Keratinocyte (primary cell): ENCODE measurements around the gene FBLN5. TPM values are rescaled to one million over a fixed set of nuclear protein-coding genes. Genes with fewer than 3 reads are reported as not detected.

Experiments
- DNase-seq: peaks from one replicate; pipeline ENCODE4 v3.0.0-alpha.2; 2011; ENCODE audit warnings: low read depth, missing footprints, low spot score
- FAIRE-seq: peaks from 2 replicates; lab custom pipeline; 2011; peaks lifted over from hg19 to GRCh38; lab: Jason Lieb, UNC
- H2AFZ ChIP-seq: 2 replicates; pipeline ENCODE4 v1.6.0; 2012; ENCODE audit warnings: low read length, control low read depth, inconsistent platforms; ENCODE audit not compliant: control insufficient read depth
- H3K27ac ChIP-seq: 2 replicates; pipeline ENCODE4 v1.5.1; 2011; ENCODE audit warnings: low read length; ENCODE audit not compliant: control insufficient read depth, insufficient read depth
- H3K27me3 ChIP-seq: 3 replicates; pipeline ENCODE4 v1.6.0; 2011; ENCODE audit warnings: low read length; ENCODE audit not compliant: control insufficient read depth, insufficient read depth; ENCODE audit errors: extremely low read depth
- H3K36me3 ChIP-seq, 2 experiments: 2 replicates in 1 of 2; 3 replicates in 1 of 2; pipeline ENCODE4 v1.5.1; 2011; ENCODE audit warnings: low read length in 2 of 2, mild to moderate bottlenecking in 1 of 2; ENCODE audit not compliant: control insufficient read depth in 2 of 2, insufficient read depth in 2 of 2; ENCODE audit errors: extremely low read depth in 1 of 2
- H3K4me1 ChIP-seq: 3 replicates; pipeline ENCODE4 v1.5.1; 2011; ENCODE audit warnings: low read length; ENCODE audit not compliant: control insufficient read depth, insufficient read depth; ENCODE audit errors: extremely low read depth
- H3K4me2 ChIP-seq: 3 replicates; pipeline ENCODE4 v1.6.0; 2011; ENCODE audit warnings: low read depth, low read length; ENCODE audit not compliant: control insufficient read depth, insufficient read depth; ENCODE audit errors: extremely low read depth
- H3K4me3 ChIP-seq, 3 experiments: fragments of 200-600 bp in 1 of 3; sonication (generic) in 1 of 3; 2 replicates in 2 of 3; 3 replicates in 1 of 3; pipeline ENCODE4 v1.5.1; 2011 to 2016; ENCODE audit warnings: low read length in 3 of 3, mild to moderate bottlenecking in 3 of 3, control low read depth in 2 of 3, inconsistent platforms in 1 of 3, low read depth in 1 of 3, mixed read lengths in 1 of 3, mixed run types in 1 of 3, moderate library complexity in 1 of 3; ENCODE audit not compliant: control insufficient read depth in 2 of 3, insufficient read depth in 2 of 3; ENCODE audit errors: extremely low read depth in 1 of 3
- H3K79me2 ChIP-seq: 2 replicates; pipeline ENCODE4 v1.6.0; 2012; ENCODE audit warnings: low read length; ENCODE audit not compliant: control insufficient read depth, insufficient read depth
- H3K9ac ChIP-seq: 3 replicates; pipeline ENCODE4 v1.6.0; 2011; ENCODE audit warnings: low read length; ENCODE audit not compliant: control insufficient read depth, insufficient read depth; ENCODE audit errors: extremely low read depth
- H3K9me1 ChIP-seq: 3 replicates; pipeline ENCODE4 v1.6.0; 2011; ENCODE audit warnings: low read length; ENCODE audit not compliant: control insufficient read depth, insufficient read depth; ENCODE audit errors: extremely low read depth
- H3K9me3 ChIP-seq: 2 replicates; pipeline ENCODE4 v1.5.1; 2012; ENCODE audit warnings: low read depth, low read length; ENCODE audit not compliant: control insufficient read depth
- H4K20me1 ChIP-seq: 3 replicates; pipeline ENCODE4 v1.6.0; 2011; ENCODE audit warnings: low read length; ENCODE audit not compliant: control insufficient read depth, insufficient read depth; ENCODE audit errors: extremely low read depth
- EZH2 ChIP-seq: IDR thresholded peaks from one replicate; pipeline ENCODE4 v1.6.1; 2012; ENCODE audit warnings: inconsistent platforms, mild to moderate bottlenecking, low read length, moderate library complexity
- dilution Hi-C: fragments of 300-500 bp; cut with MboI; formaldehyde crosslinking; loops from one replicate; pipeline ENCODE4 v1.7.0; 2020; ENCODE audit warnings: low sequenced_read_pairs; ENCODE audit not compliant: extremely low pct_ligation_motif_present
- polyA plus RNA-seq, 5 experiments: library from polyadenylated mRNA; depleted of rRNA in 3 of 5; stranded (reverse) in 3 of 5; stranded (forward) in 1 of 5; unstranded in 1 of 5; fragments of >200 nt; gene quantifications; 1 replicate in 1 of 5; 2 replicates in 3 of 5; 3 replicates in 1 of 5; pipeline versions ENCODE4 v1.2.1 to v1.2.3, GENCODE V29; 2011 to 2012; ENCODE audit warnings: missing spikeins in 2 of 5, low read depth in 1 of 5, low replicate concordance in 1 of 5
- TF ChIP-seq, protein P1 (sequence below), 3 experiments: IDR thresholded peaks in 1 of 3; conservative IDR thresholded peaks in 1 of 3; optimal IDR thresholded peaks in 1 of 3; 2 replicates in 2 of 3; 3 replicates in 1 of 3; pipeline versions ENCODE3 to v1.5.1; 2011; ENCODE audit warnings: low read length in 3 of 3, mild to moderate bottlenecking in 3 of 3, moderate library complexity in 2 of 3, control low read depth in 1 of 3, inconsistent platforms in 1 of 3; ENCODE audit not compliant: insufficient read depth in 2 of 3; ENCODE audit errors: extremely low read depth in 1 of 3

The FBLN5 gene
- polyA plus RNA-seq, 1 donor (not counting 4 experiments of a cell fraction or from before 2014, with no cell fraction given): 0.10 TPM

DNA sequence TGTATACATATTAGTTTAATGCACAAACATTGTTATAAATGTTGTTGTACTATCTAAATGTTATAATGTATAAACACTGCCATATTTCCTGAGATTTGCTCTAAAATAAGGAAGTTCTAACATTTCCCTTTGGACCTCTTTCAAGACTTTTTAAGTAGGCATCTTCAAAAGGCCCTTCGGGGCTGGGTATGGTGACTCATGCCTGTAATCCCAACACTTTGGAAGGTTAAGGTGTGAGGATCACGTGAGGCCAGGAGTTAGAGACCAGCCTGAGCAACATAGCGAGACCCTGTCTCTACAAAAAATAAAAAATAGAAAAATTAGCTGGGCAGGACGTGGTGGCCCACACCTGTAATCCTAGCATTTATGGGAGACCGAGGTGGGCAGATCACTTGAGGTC lies 35.5 kb downstream of the FBLN5 start:
- FAIRE-seq (no peak), DNase-seq (no peak)
- peak overlapping the region; percentile 6 for H3K4me2 ChIP-seq
- dilution Hi-C loops: no loop called here
- no peaks in the 10 kb centered on the region for H3K9me3 ChIP-seq
- H3K9ac ChIP-seq: no peak overlapping the region
- H3K79me2 ChIP-seq: no peaks in the 10 kb centered on the region
- H3K4me1 ChIP-seq: no peaks in the 10 kb centered on the region
- no peak overlapping the region for H2AFZ ChIP-seq
- H3K27me3 ChIP-seq: no peaks in the 10 kb centered on the region
- no peak for TF ChIP-seq EZH2
- TF ChIP-seq, protein P1, sequence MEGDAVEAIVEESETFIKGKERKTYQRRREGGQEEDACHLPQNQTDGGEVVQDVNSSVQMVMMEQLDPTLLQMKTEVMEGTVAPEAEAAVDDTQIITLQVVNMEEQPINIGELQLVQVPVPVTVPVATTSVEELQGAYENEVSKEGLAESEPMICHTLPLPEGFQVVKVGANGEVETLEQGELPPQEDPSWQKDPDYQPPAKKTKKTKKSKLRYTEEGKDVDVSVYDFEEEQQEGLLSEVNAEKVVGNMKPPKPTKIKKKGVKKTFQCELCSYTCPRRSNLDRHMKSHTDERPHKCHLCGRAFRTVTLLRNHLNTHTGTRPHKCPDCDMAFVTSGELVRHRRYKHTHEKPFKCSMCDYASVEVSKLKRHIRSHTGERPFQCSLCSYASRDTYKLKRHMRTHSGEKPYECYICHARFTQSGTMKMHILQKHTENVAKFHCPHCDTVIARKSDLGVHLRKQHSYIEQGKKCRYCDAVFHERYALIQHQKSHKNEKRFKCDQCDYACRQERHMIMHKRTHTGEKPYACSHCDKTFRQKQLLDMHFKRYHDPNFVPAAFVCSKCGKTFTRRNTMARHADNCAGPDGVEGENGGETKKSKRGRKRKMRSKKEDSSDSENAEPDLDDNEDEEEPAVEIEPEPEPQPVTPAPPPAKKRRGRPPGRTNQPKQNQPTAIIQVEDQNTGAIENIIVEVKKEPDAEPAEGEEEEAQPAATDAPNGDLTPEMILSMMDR (optimal IDR thresholded peaks at IDR 0.05 in 1 of 3, IDR thresholded peaks at IDR 0.05 in 1 of 3, conservative IDR thresholded peaks at IDR 0.05 in 1 of 3; ENCODE audit: extremely low read depth in 1 of 3, insufficient read depth in 2 of 3, low read length in 3 of 3): no peak
- H3K9me1 ChIP-seq: no peaks in the 10 kb centered on the region
- H4K20me1 ChIP-seq: no peaks in the 10 kb centered on the region
- no peak overlapping the region for H3K4me3 ChIP-seq
- H3K36me3 ChIP-seq: no peaks in the 10 kb centered on the region
- no peak overlapping the region for H3K27ac ChIP-seq

DNA sequence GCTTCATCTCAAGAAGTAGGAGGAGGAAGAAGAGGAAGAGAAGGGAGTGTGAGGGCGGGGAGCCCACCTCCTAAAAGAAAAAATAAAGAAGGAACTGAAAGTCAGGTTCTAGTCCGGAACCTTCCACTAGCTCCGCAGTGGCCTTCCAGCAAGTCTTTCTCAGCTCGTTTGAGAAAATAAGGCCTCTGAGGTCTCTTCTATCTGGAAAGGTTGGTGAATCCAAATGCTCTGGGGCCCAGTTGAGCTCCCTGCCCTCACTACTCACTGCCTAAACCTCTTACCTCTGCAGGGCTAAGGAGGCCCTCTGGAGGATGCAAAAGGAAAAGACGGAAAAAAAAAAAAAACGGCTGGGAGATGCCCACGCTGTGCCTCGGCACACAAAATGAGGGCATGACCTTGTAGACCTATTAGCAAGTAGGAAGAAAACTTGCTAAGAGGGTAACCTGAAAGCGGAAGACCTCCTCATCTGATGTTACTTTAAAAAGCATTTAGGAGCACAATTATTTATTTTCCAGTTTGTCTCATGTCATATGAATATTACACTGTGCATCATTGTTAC lies 35.9 kb downstream of the FBLN5 start:
- no peak for FAIRE-seq
- H2AFZ ChIP-seq: no peak overlapping the region

More for the DNA sequence above, 35.9 kb downstream of the FBLN5 start:
- H3K27ac ChIP-seq: no peak overlapping the region
- no peaks in the 10 kb centered on the region for H3K9me1 ChIP-seq
- no peak overlapping the region for H3K9ac ChIP-seq
- H3K4me2 ChIP-seq: peak overlapping the region; percentile 6
- no peaks in the 10 kb centered on the region for H3K79me2 ChIP-seq
- H3K36me3 ChIP-seq: no peaks in the 10 kb centered on the region
- DNase-seq: no peak
- no peaks in the 10 kb centered on the region for H4K20me1 ChIP-seq
- dilution Hi-C loops: no loop called here
- no peak overlapping the region for H3K4me3 ChIP-seq
- no peaks in the 10 kb centered on the region for H3K27me3 ChIP-seq
- TF ChIP-seq, protein P1 (optimal IDR thresholded peaks at IDR 0.05 in 1 of 3, IDR thresholded peaks at IDR 0.05 in 1 of 3, conservative IDR thresholded peaks at IDR 0.05 in 1 of 3; ENCODE audit: extremely low read depth in 1 of 3, insufficient read depth in 2 of 3, low read length in 3 of 3): peak; percentile 56 to 68 (median 62)
- TF ChIP-seq EZH2: no peak
- H3K9me3 ChIP-seq: no peaks in the 10 kb centered on the region
- H3K4me1 ChIP-seq: no peaks in the 10 kb centered on the region
